Measurements from ENCODE around the gene RGS19.

- TF ChIP-seq CTCF (optimal IDR thresholded peaks at IDR 0.05 in 1 of 3, IDR thresholded peaks at IDR 0.05 in 1 of 3, conservative IDR thresholded peaks at IDR 0.05 in 1 of 3; ENCODE audit: extremely low read depth in 1 of 3, insufficient read depth in 2 of 3, low read length in 3 of 3) (no peak), EZH2 (IDR thresholded peaks at IDR 0.05; ENCODE audit: low read length) (no peak)
These were observed 27.2 kb upstream of the RGS19 start for GRCh38 chr20:64106435-64106961.
